Bronchial epithelial cell (primary cell): ENCODE measurements around the gene CYP17A1. TPM values are rescaled to one million over a fixed set of nuclear protein-coding genes. Genes with fewer than 3 reads are reported as not detected.
"Not testable (repeated sequence)": the region's sequence is repeated elsewhere in the genome, so short reads cannot be mapped to it uniquely, and the experiment has no call there.

Experiments used
- DNase-seq: peaks from one replicate; pipeline ENCODE4 v3.0.0-alpha.2; 2010; ENCODE audit warnings: low read depth
- FAIRE-seq: peaks from 2 replicates; lab custom pipeline; 2011; peaks lifted over from hg19 to GRCh38; lab: Jason Lieb, UNC
- H3K27me3 ChIP-seq: 2 replicates; pipeline ENCODE4 v1.5.1; 2011; ENCODE audit warnings: low read length; ENCODE audit not compliant: control insufficient read depth, insufficient read depth
- H3K36me3 ChIP-seq: 2 replicates; pipeline ENCODE4 v1.5.1; 2011; ENCODE audit warnings: low read length; ENCODE audit not compliant: control insufficient read depth, insufficient read depth
- H3K4me3 ChIP-seq: 2 replicates; pipeline ENCODE4 v1.5.1; 2011; ENCODE audit warnings: mild to moderate bottlenecking, low read depth, low read length, control low read depth
- CTCF ChIP-seq: IDR thresholded peaks from 2 replicates; pipeline ENCODE4 v1.5.1; 2011; ENCODE audit warnings: mild to moderate bottlenecking, moderate library complexity, low read length, control low read depth, inconsistent platforms; ENCODE audit not compliant: insufficient read depth, severe bottlenecking
- total RNA-seq: library from RNA; depleted of rRNA; stranded (reverse); fragments of >200 nt; gene quantifications from 2 replicates; pipeline ENCODE4 v1.2.1, GENCODE V29; 2014

The CYP17A1 gene
- total RNA-seq, 1 donor from 2014 or later = not detected

- H3K4me3 ChIP-seq = no peak overlapping the region
- no peaks in the 10 kb centered on the region for H3K36me3 ChIP-seq
- no peaks in the 10 kb centered on the region for H3K27me3 ChIP-seq
- no peak for FAIRE-seq
- no peak for TF ChIP-seq CTCF
- no peak for DNase-seq
Observed at GRCh38 chr10:102831322-102832071, 5.7 kb downstream of the CYP17A1 start.

- FAIRE-seq = no peak
- DNase-seq = no peak
- Histone ChIP-seq H3K27me3 (no peaks in the 10 kb centered on the region), H3K4me3 (no peak overlapping the region), H3K36me3 (no peaks in the 10 kb centered on the region)
- no peak for TF ChIP-seq CTCF
Observed at GRCh38 chr10:102827597-102827975, 9.6 kb downstream of the CYP17A1 start.

GRCh38 chr10:102826148-102826796 is 10.9 kb downstream of the CYP17A1 start:
- Histone ChIP-seq H3K27me3 (no peaks in the 10 kb centered on the region), H3K4me3 (no peak overlapping the region), H3K36me3 (no peaks in the 10 kb centered on the region)
- TF ChIP-seq CTCF = no peak
- FAIRE-seq = no peak
- DNase-seq = no peak

GRCh38 chr10:102824664-102825063 is 12.5 kb downstream of the CYP17A1 start:
- Histone ChIP-seq H3K36me3 (no peaks in the 10 kb centered on the region), H3K27me3 (no peaks in the 10 kb centered on the region), H3K4me3 (no peak overlapping the region)
- DNase-seq = no peak
- FAIRE-seq = peak; percentile 13
- no peak for TF ChIP-seq CTCF

DNA sequence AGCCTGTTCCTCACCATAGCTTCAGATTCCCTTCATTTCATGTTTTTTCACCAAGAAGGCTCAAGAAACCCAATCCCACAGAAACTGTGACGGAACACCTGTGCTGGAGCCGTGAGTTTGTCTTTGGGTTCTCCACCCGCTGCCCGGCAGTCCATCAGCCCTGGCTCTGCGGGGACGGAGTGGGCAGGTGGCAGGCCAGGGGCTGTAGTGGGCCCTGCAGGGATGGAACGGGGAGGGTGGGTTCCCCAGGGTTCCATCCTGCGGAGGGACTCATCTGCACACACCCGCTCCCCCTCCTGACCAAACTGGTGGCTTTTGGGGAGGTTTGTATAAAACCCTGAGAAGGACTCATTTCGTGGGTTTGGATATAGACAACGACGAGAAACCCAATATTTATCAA is 15.0 kb downstream of the CYP17A1 start:
- Histone ChIP-seq H3K4me3 (no peak overlapping the region), H3K36me3 (no peaks in the 10 kb centered on the region), H3K27me3 (no peaks in the 10 kb centered on the region)
- no peak for DNase-seq
- TF ChIP-seq CTCF = no peak
- FAIRE-seq = no peak

GRCh38 chr10:102820008-102820407 is 17.2 kb downstream of the CYP17A1 start:
- not testable (repeated sequence) for H3K27me3 ChIP-seq, H3K36me3 ChIP-seq, FAIRE-seq, DNase-seq, H3K4me3 ChIP-seq
